GM12878 (cell line): ENCODE results near the gene NPHP1. TPM values are rescaled to one million over a fixed set of nuclear protein-coding genes. Genes with fewer than 3 reads are reported as not detected.

Experiments used
- ATAC-seq: fragments of 200-7000 bp; cut with Tn5 transposase; 3 replicates; pipeline ENCODE4 v1.9.1; 2020; ENCODE audit warnings: mild to moderate bottlenecking, moderate library complexity
- BruUV-seq: library from RNA; stranded (reverse); fragments of 400-500 nt; replicated peaks from 2 replicates; lab custom pipeline; 2021; lab: Mats Ljungman, UMichigan
- CTCF ChIA-PET: fragments of 300-600 bp; sonication (Branson Sonifier 250); formaldehyde crosslinking; extraction: SDS; loops from one replicate; lab custom pipeline; 2021; ENCODE audit warnings: inconsistent platforms; lab: Yijun Ruan, JAX
- POLR2A ChIA-PET: fragments of 350-600 bp; formaldehyde crosslinking; extraction: SDS; loops from one replicate; lab custom pipeline; 2021; ENCODE audit warnings: inconsistent platforms; lab: Charles Lee
- RAD21 ChIA-PET: fragments of 300-600 bp; sonication (Branson Sonifier 250); formaldehyde crosslinking; loops from one replicate; lab custom pipeline; 2023; ENCODE audit warnings: antibody characterized with exemption; ENCODE audit not compliant: unreplicated experiment; lab: Charles Lee
- SMC1A ChIA-PET: fragments of 300-600 bp; sonication (Branson Sonifier 250); formaldehyde crosslinking; loops from one replicate; lab custom pipeline; 2023; ENCODE audit not compliant: unreplicated experiment, uncharacterized antibody; lab: Charles Lee
- DNase-seq: peaks from one replicate; pipeline ENCODE4 v3.0.0-alpha.2; 2011; ENCODE audit warnings: low read depth, low spot score
- FAIRE-seq: peaks from 3 replicates; lab custom pipeline; 2011; peaks lifted over from hg19 to GRCh38; lab: Jason Lieb, UNC
- H2AFZ ChIP-seq: 2 replicates; pipeline ENCODE4 v1.6.0; 2011; ENCODE audit warnings: low read depth, low read length, control low read depth; ENCODE audit not compliant: control insufficient read depth
- H3K27ac ChIP-seq: 2 replicates; pipeline ENCODE4 v1.5.1; 2011; ENCODE audit warnings: control low read depth; ENCODE audit not compliant: control insufficient read depth, insufficient read depth
- H3K27me3 ChIP-seq, 2 experiments: replicated peaks in 1 of 2; 2 replicates each; pipeline versions ENCODE4 v1.6.0 to v1.6.1; 2011; ENCODE audit warnings: low read length in 1 of 2; ENCODE audit not compliant: control insufficient read depth in 2 of 2, insufficient read depth in 2 of 2
- H3K36me3 ChIP-seq, 2 experiments: 2 replicates each; pipeline ENCODE4 v1.5.1; 2011; ENCODE audit warnings: low read length in 1 of 2; ENCODE audit not compliant: control insufficient read depth in 2 of 2, insufficient read depth in 2 of 2
- H3K4me1 ChIP-seq: 2 replicates; pipeline ENCODE4 v1.6.1; 2011; ENCODE audit warnings: mild to moderate bottlenecking, low read length, moderate library complexity, mixed read lengths; ENCODE audit not compliant: control insufficient read depth, insufficient read depth
- H3K4me2 ChIP-seq: 2 replicates; pipeline ENCODE4 v1.6.0; 2011; ENCODE audit warnings: control low read depth; ENCODE audit not compliant: control insufficient read depth, insufficient read depth
- H3K4me3 ChIP-seq: fragments of 200-600 bp; sonication (generic); 2 replicates; pipeline ENCODE4 v1.5.1; 2016
- H3K79me2 ChIP-seq: 2 replicates; pipeline ENCODE4 v1.6.0; 2011; ENCODE audit warnings: low read length; ENCODE audit not compliant: control insufficient read depth, insufficient read depth
- H3K9ac ChIP-seq: 2 replicates; pipeline ENCODE4 v1.8.0; 2011; ENCODE audit warnings: low read length, control low read depth, mixed read lengths; ENCODE audit not compliant: control insufficient read depth, insufficient read depth
- H3K9me3 ChIP-seq: replicated peaks from 3 replicates; pipeline ENCODE4 v1.5.1; 2011; ENCODE audit warnings: mild to moderate bottlenecking, low read length; ENCODE audit not compliant: control insufficient read depth, insufficient read depth
- H4K20me1 ChIP-seq: 2 replicates; pipeline ENCODE4 v1.6.0; 2011; ENCODE audit not compliant: control insufficient read depth, insufficient read depth
- IKZF2 ChIP-seq, 2 experiments: fragments of 450-650 bp; IDR thresholded peaks; 2 replicates each; pipeline ENCODE4 v1.6.1; 2017; ENCODE audit warnings: mild to moderate bottlenecking in 2 of 2, moderate library complexity in 2 of 2
- WGBS: methylation state at CpG from one replicate; pipeline ENCODE4 v1.1.6; 2016; ENCODE audit warnings: low lambda C conversion rate; ENCODE audit not compliant: insufficient replicate concordance, insufficient coverage; ENCODE audit errors: missing lambda C conversion rate; 5-methylcytosine and 5-hydroxymethylcytosine counted together
- in situ Hi-C: fragments of 300-500 bp; cut with MboI; formaldehyde crosslinking; loops from 9 replicates; pipeline ENCODE4 v1.14.3; 2018; ENCODE audit warnings: mixed read lengths
- intact Hi-C: fragments of 100-400 bp; cut with micrococcal nuclease; formaldehyde crosslinking; loops from one replicate; pipeline ENCODE4 v1.14.2; 2022; ENCODE audit not compliant: unreplicated experiment
- polyA plus RNA-seq, 11 experiments: library from polyadenylated mRNA; depleted of rRNA in 4 of 11; unstranded in 6 of 11; stranded (reverse) in 5 of 11; fragments of >200 nt; fragmentation: Nextera tagmentation in 4 of 11; fragmentation: Illumina TruSeq in 1 of 11; extraction: Ambion mirVana in 4 of 11; extraction: Trizol in 1 of 11; gene quantifications; 1 replicate in 1 of 11; 2 replicates in 10 of 11; pipeline versions ENCODE4 v1.2.1 to v1.2.3, GENCODE V29; 2011 to 2016; ENCODE audit warnings: inconsistent platforms in 2 of 11, missing spikeins in 2 of 11, low read depth in 1 of 11
- total RNA-seq, 4 experiments: library from RNA; depleted of rRNA in 3 of 4; stranded (reverse); fragments of >200 nt in 3 of 4; fragmentation: Illumina TruSeq in 1 of 4; extraction: Trizol in 1 of 4; gene quantifications; 2 replicates each; pipeline versions ENCODE4 v1.2.1 to v1.2.3, GENCODE V29; 2013 to 2021
- TF ChIP-seq, protein P1 (sequence below), 3 experiments: IDR thresholded peaks in 2 of 3; conservative IDR thresholded peaks in 1 of 3; 2 replicates each; pipeline ENCODE4 v1.5.1; 2011; ENCODE audit warnings: low read depth in 3 of 3, low read length in 3 of 3, mild to moderate bottlenecking in 3 of 3, control low read depth in 2 of 3, moderate library complexity in 2 of 3, inconsistent platforms in 1 of 3, mixed read lengths in 1 of 3; ENCODE audit not compliant: control insufficient read depth in 2 of 3, insufficient read depth in 1 of 3; ENCODE audit errors: extremely low read depth in 1 of 3

The NPHP1 gene
- total and polyA plus RNA-seq, 10 of the 15 experiments (the other 5 are each of a cell fraction or from before 2014, with no cell fraction given) = 0.23 to 3.5 (median 1.2) TPM

DNA sequence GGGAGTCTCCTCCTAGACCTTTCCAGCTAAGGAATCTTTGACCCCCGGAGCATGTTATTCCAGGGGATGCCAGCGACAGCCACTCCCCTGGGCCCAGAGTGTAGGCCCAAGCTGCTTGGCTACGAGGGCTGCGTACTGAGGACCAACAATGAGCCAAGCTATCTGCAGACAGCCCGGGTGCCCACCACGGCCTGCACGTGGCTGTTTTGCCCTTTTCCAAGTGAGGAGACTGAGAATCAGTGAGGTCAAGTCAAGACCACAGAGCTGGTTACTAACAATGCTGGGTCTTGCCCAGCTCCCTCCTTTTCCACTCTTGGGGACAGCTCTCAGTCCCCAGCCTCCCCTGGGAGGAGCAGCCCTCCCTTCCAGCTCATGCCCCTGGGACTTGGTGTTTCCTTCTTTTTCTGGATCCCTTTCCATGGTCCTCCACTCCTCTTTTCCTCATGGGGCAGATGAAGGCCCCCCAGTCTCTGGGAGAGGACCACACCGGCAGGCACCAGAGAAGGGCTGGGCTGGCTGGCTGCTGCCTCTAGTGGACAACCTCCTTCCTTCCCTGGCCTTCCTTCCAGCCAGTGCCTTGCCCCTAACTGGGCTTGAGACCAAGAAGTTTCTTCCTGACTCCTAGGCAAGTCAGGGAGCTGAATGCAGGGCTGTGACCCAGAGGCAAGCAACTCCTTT, 88.6 kb downstream of the NPHP1 start:
- in situ Hi-C loops = no loop called here

More for the DNA sequence above, 88.6 kb downstream of the NPHP1 start:
- ChIA-PET CTCF (no interaction called here), SMC1A (no interaction called here), POLR2A (no interaction called here), RAD21 (no interaction called here)
- Histone ChIP-seq H3K4me1 (no peaks in the 10 kb centered on the region), H3K79me2 (no peaks in the 10 kb centered on the region), H3K9me3 (no peaks in the 10 kb centered on the region), H3K9ac (no peak overlapping the region), H3K27ac (no peak overlapping the region), H2AFZ (no peak overlapping the region), H4K20me1 (no peaks in the 10 kb centered on the region), H3K4me2 (no peak overlapping the region), H3K36me3 (no peaks in the 10 kb centered on the region), H3K4me3 (no peak overlapping the region), H3K27me3 (peaks cover 0 to 8% of the 10 kb centered on the region in 2 experiments; a peak in 3 of 4 replicates)
- intact Hi-C loops = no loop called here
- peak; percentile 63 for ATAC-seq
- WGBS = 30% methylated on average over 8 of the region's 8 CpGs
- BruUV-seq = no TSS peak
- no peak for FAIRE-seq
- TF ChIP-seq, protein P1, sequence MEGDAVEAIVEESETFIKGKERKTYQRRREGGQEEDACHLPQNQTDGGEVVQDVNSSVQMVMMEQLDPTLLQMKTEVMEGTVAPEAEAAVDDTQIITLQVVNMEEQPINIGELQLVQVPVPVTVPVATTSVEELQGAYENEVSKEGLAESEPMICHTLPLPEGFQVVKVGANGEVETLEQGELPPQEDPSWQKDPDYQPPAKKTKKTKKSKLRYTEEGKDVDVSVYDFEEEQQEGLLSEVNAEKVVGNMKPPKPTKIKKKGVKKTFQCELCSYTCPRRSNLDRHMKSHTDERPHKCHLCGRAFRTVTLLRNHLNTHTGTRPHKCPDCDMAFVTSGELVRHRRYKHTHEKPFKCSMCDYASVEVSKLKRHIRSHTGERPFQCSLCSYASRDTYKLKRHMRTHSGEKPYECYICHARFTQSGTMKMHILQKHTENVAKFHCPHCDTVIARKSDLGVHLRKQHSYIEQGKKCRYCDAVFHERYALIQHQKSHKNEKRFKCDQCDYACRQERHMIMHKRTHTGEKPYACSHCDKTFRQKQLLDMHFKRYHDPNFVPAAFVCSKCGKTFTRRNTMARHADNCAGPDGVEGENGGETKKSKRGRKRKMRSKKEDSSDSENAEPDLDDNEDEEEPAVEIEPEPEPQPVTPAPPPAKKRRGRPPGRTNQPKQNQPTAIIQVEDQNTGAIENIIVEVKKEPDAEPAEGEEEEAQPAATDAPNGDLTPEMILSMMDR (IDR thresholded peaks at IDR 0.05 in 2 of 3, conservative IDR thresholded peaks at IDR 0.05 in 1 of 3; ENCODE audit: control insufficient read depth in 2 of 3, extremely low read depth in 1 of 3, insufficient read depth in 1 of 3, low read depth in 3 of 3, low read length in 3 of 3) = 0 out of 6 replicates have a peak, but pooled peaks of 1 of the 3 experiments have one; percentile 3
- TF ChIP-seq IKZF2 (IDR thresholded peaks at IDR 0.05) = no peak
- no peak for DNase-seq
